ENCODE measurements around the gene NT5DC1.

The NT5DC1 gene

DNA sequence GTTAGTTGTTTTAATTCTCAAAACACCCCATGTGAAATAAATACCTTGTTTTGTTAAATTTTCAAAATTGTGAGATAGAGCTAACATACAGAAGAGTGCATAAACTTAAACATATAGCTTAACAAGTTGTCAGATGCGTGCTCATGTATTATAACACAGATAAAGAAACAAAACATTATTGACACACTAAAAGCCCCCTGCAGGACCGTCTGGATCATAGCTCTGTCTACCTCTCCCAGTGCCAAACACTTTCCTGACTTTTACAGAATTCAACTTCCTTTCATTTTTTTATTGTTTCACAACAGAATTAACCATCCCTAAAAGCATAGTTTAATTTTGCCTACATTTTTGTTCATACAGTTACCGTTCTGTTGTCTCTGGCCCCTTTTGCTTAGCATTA, 22.1 kb upstream of the NT5DC1 start:
- no peaks in the 10 kb centered on the region for H3K36me3 ChIP-seq (ENCODE audit: control insufficient read depth in 2 of 2, insufficient read depth in 1 of 2, low read length in 2 of 2)
- TF ChIP-seq ZFP3 (tag by site-specific recombination; IDR thresholded peaks at IDR 0.05; ENCODE audit: low read depth), result no peak
- TF ChIP-seq ZNF133 (tag by site-specific recombination; IDR thresholded peaks at IDR 0.05), result no peak
- no peak for TF ChIP-seq ZNF623 (tag by site-specific recombination; IDR thresholded peaks at IDR 0.05)
- no peak for TF ChIP-seq ZBTB21 (tag by site-specific recombination; IDR thresholded peaks at IDR 0.05)
- TF ChIP-seq, protein P1, sequence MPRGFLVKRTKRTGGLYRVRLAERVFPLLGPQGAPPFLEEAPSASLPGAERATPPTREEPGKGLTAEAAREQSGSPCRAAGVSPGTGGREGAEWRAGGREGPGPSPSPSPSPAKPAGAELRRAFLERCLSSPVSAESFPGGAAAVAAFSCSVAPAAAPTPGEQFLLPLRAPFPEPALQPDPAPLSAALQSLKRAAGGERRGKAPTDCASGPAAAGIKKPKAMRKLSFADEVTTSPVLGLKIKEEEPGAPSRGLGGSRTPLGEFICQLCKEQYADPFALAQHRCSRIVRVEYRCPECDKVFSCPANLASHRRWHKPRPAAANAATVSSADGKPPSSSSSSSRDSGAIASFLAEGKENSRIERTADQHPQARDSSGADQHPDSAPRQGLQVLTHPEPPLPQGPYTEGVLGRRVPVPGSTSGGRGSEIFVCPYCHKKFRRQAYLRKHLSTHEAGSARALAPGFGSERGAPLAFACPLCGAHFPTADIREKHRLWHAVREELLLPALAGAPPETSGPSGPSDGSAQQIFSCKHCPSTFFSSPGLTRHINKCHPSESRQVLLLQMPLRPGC (tag by site-specific recombination; IDR thresholded peaks at IDR 0.05), result no peak
- TF ChIP-seq ZNF19 (tag by site-specific recombination; IDR thresholded peaks at IDR 0.05; ENCODE audit: low read depth), result no peak
- TF ChIP-seq, protein P2, sequence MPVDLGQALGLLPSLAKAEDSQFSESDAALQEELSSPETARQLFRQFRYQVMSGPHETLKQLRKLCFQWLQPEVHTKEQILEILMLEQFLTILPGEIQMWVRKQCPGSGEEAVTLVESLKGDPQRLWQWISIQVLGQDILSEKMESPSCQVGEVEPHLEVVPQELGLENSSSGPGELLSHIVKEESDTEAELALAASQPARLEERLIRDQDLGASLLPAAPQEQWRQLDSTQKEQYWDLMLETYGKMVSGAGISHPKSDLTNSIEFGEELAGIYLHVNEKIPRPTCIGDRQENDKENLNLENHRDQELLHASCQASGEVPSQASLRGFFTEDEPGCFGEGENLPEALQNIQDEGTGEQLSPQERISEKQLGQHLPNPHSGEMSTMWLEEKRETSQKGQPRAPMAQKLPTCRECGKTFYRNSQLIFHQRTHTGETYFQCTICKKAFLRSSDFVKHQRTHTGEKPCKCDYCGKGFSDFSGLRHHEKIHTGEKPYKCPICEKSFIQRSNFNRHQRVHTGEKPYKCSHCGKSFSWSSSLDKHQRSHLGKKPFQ (tag by site-specific recombination; IDR thresholded peaks at IDR 0.05), result no peak
- no peak for TF ChIP-seq SCRT2 (tag by site-specific recombination; IDR thresholded peaks at IDR 0.05)
- TF ChIP-seq MZF1 (tag by site-specific recombination; IDR thresholded peaks at IDR 0.05; ENCODE audit: borderline replicate concordance), result no peak
- TF ChIP-seq ZEB2 (tag by site-specific recombination; IDR thresholded peaks at IDR 0.05), result no peak
- TF ChIP-seq ZNF350 (tag by site-specific recombination; IDR thresholded peaks at IDR 0.05), result no peak
- no peak for TF ChIP-seq ZNF146 (tag by site-specific recombination; IDR thresholded peaks at IDR 0.05)
- TF ChIP-seq ZNF561 (tag by site-specific recombination; IDR thresholded peaks at IDR 0.05; ENCODE audit: borderline replicate concordance), result no peak
- no peak for TF ChIP-seq ZNF221 (tag by site-specific recombination; IDR thresholded peaks at IDR 0.05; ENCODE audit: borderline replicate concordance)
- ChIA-PET POLR2A (interaction anchor here (0.9 kb wide), 1 partner anchor 22 kb away, joined by 3 read pairs; the partner anchor contains the start of gene NT5DC1), CTCF (interaction anchor here (1.0 to 2.0 kb wide), 3 partner anchors 18 to 67 kb away, joined by 3 to 6 read pairs (median 5); partner anchors contain the start of gene FRK)
- H3K9me3 ChIP-seq (ENCODE audit: control insufficient read depth, insufficient read depth, low read depth, low read length), result no peaks in the 10 kb centered on the region
- no peak overlapping the region for H3K27ac ChIP-seq (ENCODE audit: extremely low read depth, low read depth, low read length)
- no peaks in the 10 kb centered on the region for H3K4me1 ChIP-seq (ENCODE audit: control insufficient read depth, insufficient read depth, low read length)
- no peak overlapping the region for H3K4me3 ChIP-seq (ENCODE audit: low read depth, low read length)

DNA sequence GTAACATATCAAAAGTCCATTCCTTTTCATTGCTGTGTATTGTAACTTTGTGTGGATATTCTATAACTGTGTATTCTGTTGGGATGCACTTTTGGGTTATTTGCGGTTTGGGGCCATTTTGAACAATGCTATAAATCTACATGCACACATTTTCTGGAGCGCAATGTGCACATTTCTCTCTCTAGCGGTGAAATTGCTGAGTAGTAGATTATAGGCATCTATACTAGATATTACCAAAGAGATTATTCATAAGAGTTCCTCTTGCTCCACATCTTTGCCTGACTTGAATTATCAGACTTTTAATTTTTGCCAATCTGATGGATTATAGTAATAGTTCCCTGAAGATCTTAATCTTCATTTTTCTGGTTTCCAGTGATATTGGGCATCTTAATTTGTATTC, 21.7 kb upstream of the NT5DC1 start:
- ChIA-PET POLR2A (interaction anchor here (0.9 kb wide), 1 partner anchor 21 kb away, joined by 3 read pairs; the partner anchor contains the start of gene NT5DC1), CTCF (interaction anchor here (1.3 to 2.0 kb wide), 2 partner anchors 18 to 68 kb away, joined by 5 to 6 read pairs; partner anchors contain the start of gene FRK)
- Histone ChIP-seq H3K36me3 (ENCODE audit: control insufficient read depth in 2 of 2, insufficient read depth in 1 of 2, low read length in 2 of 2) (no peaks in the 10 kb centered on the region), H3K4me1 (ENCODE audit: control insufficient read depth, insufficient read depth, low read length) (no peaks in the 10 kb centered on the region), H3K9me3 (ENCODE audit: control insufficient read depth, insufficient read depth, low read depth, low read length) (no peaks in the 10 kb centered on the region), H3K4me3 (ENCODE audit: low read depth, low read length) (no peak overlapping the region), H3K27ac (ENCODE audit: extremely low read depth, low read depth, low read length) (no peak overlapping the region)
- TF ChIP-seq ZBTB1 (tag by site-specific recombination; IDR thresholded peaks at IDR 0.05) (no peak), GLI2 (tag by site-specific recombination; IDR thresholded peaks at IDR 0.05; ENCODE audit: borderline replicate concordance, low read depth) (no peak), ZNF830 (tag by site-specific recombination; IDR thresholded peaks at IDR 0.05; ENCODE audit: low read depth) (no peak), ZNF16 (tag by site-specific recombination; IDR thresholded peaks at IDR 0.05; ENCODE audit: low read depth) (no peak), ZNF76 (tag by site-specific recombination; IDR thresholded peaks at IDR 0.05; ENCODE audit: borderline replicate concordance, low read depth) (no peak), ZNF169 (tag by site-specific recombination; IDR thresholded peaks at IDR 0.05) (no peak), ZNF776 (tag by site-specific recombination; IDR thresholded peaks at IDR 0.05; ENCODE audit: borderline replicate concordance) (no peak), ZNF600 (tag by site-specific recombination; IDR thresholded peaks at IDR 0.05) (no peak)
- TF ChIP-seq, protein P3, sequence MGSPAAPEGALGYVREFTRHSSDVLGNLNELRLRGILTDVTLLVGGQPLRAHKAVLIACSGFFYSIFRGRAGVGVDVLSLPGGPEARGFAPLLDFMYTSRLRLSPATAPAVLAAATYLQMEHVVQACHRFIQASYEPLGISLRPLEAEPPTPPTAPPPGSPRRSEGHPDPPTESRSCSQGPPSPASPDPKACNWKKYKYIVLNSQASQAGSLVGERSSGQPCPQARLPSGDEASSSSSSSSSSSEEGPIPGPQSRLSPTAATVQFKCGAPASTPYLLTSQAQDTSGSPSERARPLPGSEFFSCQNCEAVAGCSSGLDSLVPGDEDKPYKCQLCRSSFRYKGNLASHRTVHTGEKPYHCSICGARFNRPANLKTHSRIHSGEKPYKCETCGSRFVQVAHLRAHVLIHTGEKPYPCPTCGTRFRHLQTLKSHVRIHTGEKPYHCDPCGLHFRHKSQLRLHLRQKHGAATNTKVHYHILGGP (tag by site-specific recombination; IDR thresholded peaks at IDR 0.05), result no peak
- TF ChIP-seq, protein P4, sequence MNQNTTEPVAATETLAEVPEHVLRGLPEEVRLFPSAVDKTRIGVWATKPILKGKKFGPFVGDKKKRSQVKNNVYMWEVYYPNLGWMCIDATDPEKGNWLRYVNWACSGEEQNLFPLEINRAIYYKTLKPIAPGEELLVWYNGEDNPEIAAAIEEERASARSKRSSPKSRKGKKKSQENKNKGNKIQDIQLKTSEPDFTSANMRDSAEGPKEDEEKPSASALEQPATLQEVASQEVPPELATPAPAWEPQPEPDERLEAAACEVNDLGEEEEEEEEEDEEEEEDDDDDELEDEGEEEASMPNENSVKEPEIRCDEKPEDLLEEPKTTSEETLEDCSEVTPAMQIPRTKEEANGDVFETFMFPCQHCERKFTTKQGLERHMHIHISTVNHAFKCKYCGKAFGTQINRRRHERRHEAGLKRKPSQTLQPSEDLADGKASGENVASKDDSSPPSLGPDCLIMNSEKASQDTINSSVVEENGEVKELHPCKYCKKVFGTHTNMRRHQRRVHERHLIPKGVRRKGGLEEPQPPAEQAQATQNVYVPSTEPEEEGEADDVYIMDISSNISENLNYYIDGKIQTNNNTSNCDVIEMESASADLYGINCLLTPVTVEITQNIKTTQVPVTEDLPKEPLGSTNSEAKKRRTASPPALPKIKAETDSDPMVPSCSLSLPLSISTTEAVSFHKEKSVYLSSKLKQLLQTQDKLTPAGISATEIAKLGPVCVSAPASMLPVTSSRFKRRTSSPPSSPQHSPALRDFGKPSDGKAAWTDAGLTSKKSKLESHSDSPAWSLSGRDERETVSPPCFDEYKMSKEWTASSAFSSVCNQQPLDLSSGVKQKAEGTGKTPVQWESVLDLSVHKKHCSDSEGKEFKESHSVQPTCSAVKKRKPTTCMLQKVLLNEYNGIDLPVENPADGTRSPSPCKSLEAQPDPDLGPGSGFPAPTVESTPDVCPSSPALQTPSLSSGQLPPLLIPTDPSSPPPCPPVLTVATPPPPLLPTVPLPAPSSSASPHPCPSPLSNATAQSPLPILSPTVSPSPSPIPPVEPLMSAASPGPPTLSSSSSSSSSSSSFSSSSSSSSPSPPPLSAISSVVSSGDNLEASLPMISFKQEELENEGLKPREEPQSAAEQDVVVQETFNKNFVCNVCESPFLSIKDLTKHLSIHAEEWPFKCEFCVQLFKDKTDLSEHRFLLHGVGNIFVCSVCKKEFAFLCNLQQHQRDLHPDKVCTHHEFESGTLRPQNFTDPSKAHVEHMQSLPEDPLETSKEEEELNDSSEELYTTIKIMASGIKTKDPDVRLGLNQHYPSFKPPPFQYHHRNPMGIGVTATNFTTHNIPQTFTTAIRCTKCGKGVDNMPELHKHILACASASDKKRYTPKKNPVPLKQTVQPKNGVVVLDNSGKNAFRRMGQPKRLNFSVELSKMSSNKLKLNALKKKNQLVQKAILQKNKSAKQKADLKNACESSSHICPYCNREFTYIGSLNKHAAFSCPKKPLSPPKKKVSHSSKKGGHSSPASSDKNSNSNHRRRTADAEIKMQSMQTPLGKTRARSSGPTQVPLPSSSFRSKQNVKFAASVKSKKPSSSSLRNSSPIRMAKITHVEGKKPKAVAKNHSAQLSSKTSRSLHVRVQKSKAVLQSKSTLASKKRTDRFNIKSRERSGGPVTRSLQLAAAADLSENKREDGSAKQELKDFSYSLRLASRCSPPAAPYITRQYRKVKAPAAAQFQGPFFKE (tag by site-specific recombination; IDR thresholded peaks at IDR 0.05; ENCODE audit: borderline replicate concordance), result no peak
